GM23338 (cell line): Measurements from ENCODE around the gene TTC16. TPM values are rescaled to one million over a fixed set of nuclear protein-coding genes. Genes with fewer than 3 reads are reported as not detected.

ENCODE experiments used
- ATAC-seq: fragments of 200-7000 bp; cut with Tn5 transposase; 3 replicates; pipeline ENCODE4 v1.9.1; 2020
- DNase-seq: peaks from one replicate; pipeline ENCODE4 v3.0.0-alpha.2; 2015; ENCODE audit warnings: low spot score
- H2AFZ ChIP-seq: fragments of 200-600 bp; sonication (generic); 2 replicates; pipeline ENCODE4 v1.8.0; 2016; ENCODE audit warnings: antibody characterized with exemption, mild to moderate bottlenecking, moderate library complexity
- H3F3A ChIP-seq: fragments of 200-600 bp; sonication (generic); replicated peaks from 2 replicates; pipeline ENCODE4 v1.8.0; 2017; ENCODE audit warnings: antibody characterized with exemption, mixed run types, low read depth
- H3K27ac ChIP-seq: fragments of 200-600 bp; sonication (generic); 2 replicates; pipeline ENCODE4 v1.6.1; 2016; ENCODE audit warnings: low read depth
- H3K27me3 ChIP-seq: fragments of 200-600 bp; sonication (generic); 2 replicates; pipeline ENCODE4 v1.8.0; 2016; ENCODE audit warnings: mild to moderate bottlenecking, mixed run types, moderate library complexity; ENCODE audit not compliant: insufficient read depth
- H3K36me3 ChIP-seq: fragments of 200-600 bp; sonication (generic); 2 replicates; pipeline ENCODE4 v1.8.0; 2016; ENCODE audit warnings: mild to moderate bottlenecking; ENCODE audit not compliant: insufficient read depth
- H3K4me1 ChIP-seq: fragments of 200-600 bp; sonication (generic); 2 replicates; pipeline ENCODE4 v1.8.0; 2016; ENCODE audit warnings: mild to moderate bottlenecking, moderate library complexity; ENCODE audit not compliant: insufficient read depth
- H3K4me2 ChIP-seq: fragments of 200-600 bp; sonication (generic); 2 replicates; pipeline ENCODE4 v1.7.1; 2017; ENCODE audit warnings: mixed run types
- H3K4me3 ChIP-seq: fragments of 200-600 bp; sonication (generic); 2 replicates; pipeline ENCODE4 v1.6.1; 2016; ENCODE audit warnings: mixed run types
- H3K79me2 ChIP-seq: fragments of 200-600 bp; sonication (generic); replicated peaks from 2 replicates; pipeline ENCODE4 v1.8.0; 2017; ENCODE audit warnings: mild to moderate bottlenecking; ENCODE audit not compliant: insufficient read depth
- H3K9me2 ChIP-seq: fragments of 200-600 bp; sonication (generic); 2 replicates; pipeline ENCODE4 v1.8.0; 2017; ENCODE audit not compliant: insufficient read depth
- H4K20me1 ChIP-seq: fragments of 200-600 bp; sonication (generic); replicated peaks from 2 replicates; pipeline ENCODE4 v1.8.0; 2017; ENCODE audit warnings: mild to moderate bottlenecking; ENCODE audit not compliant: insufficient read depth
- H3K27ac Mint-ChIP-seq: 2 replicates; pipeline ENCODE4 v1.8.0; 2020; ENCODE audit warnings: inconsistent platforms, mild to moderate bottlenecking, moderate library complexity, mixed read lengths
- H3K27me3 Mint-ChIP-seq: 3 replicates; pipeline ENCODE4 v1.8.0; 2022; ENCODE audit warnings: low read depth, mild to moderate bottlenecking, moderate library complexity, mixed read lengths, inconsistent platforms; ENCODE audit not compliant: insufficient read depth, poor library complexity
- H3K36me3 Mint-ChIP-seq: 3 replicates; pipeline ENCODE4 v1.8.0; 2021; ENCODE audit warnings: low read depth, mild to moderate bottlenecking, inconsistent platforms, moderate library complexity, mixed read lengths
- H3K4me1 Mint-ChIP-seq: 3 replicates; pipeline ENCODE4 v1.8.0; 2020; ENCODE audit warnings: mild to moderate bottlenecking, inconsistent platforms, mixed read lengths
- H3K4me3 Mint-ChIP-seq: 3 replicates; pipeline ENCODE4 v1.8.0; 2021; ENCODE audit warnings: moderate library complexity, mild to moderate bottlenecking, inconsistent platforms, mixed read lengths
- H3K9me3 Mint-ChIP-seq: 3 replicates; pipeline ENCODE4 v1.8.0; 2020; ENCODE audit warnings: moderate library complexity, mild to moderate bottlenecking, inconsistent platforms, mixed read lengths
- CTCF ChIP-seq, 2 experiments: fragments of 200-600 bp in 1 of 2; sonication (generic) in 1 of 2; conservative IDR thresholded peaks; 2 replicates each; pipeline versions ENCODE4 v1.5.1 to v1.6.1; 2016 to 2017; ENCODE audit warnings: antibody characterized with exemption in 2 of 2, low read depth in 2 of 2, mild to moderate bottlenecking in 2 of 2, moderate library complexity in 1 of 2
- EZH2phosphoT487 ChIP-seq: fragments of 200-600 bp; sonication (generic); IDR thresholded peaks from one replicate; pipeline ENCODE4 v1.8.1; 2018; ENCODE audit warnings: antibody characterized with exemption; ENCODE audit not compliant: unreplicated experiment
- NANOG ChIP-seq: IDR thresholded peaks from 2 replicates; pipeline ENCODE4 v1.6.1; 2016; ENCODE audit warnings: antibody characterized with exemption, borderline replicate concordance
- REST ChIP-seq: IDR thresholded peaks from one replicate; pipeline ENCODE4 v1.6.1; 2018; ENCODE audit warnings: antibody characterized with exemption; ENCODE audit not compliant: unreplicated experiment
- ZNF114 ChIP-seq: fragments of 250-450 bp; sonication (Bioruptor Pico); IDR thresholded peaks from 2 replicates; pipeline ENCODE4 v1.5.0; 2020; ENCODE audit warnings: mild to moderate bottlenecking, moderate library complexity
- ZNF331 ChIP-seq: fragments of 250-450 bp; sonication (Bioruptor Pico); IDR thresholded peaks from 2 replicates; pipeline ENCODE4 v1.5.0; 2020; ENCODE audit warnings: low read depth, mild to moderate bottlenecking, moderate library complexity
- polyA plus RNA-seq: library from polyadenylated mRNA; unstranded; fragments of >200 nt; fragmentation: Nextera tagmentation; extraction: Ambion mirVana; gene quantifications from 2 replicates; pipeline ENCODE4 v1.2.1, GENCODE V29; 2016
- total RNA-seq: library from RNA; depleted of rRNA; stranded (reverse); fragments of >200 nt; shearing (Covaris generic); gene quantifications from 2 replicates; pipeline ENCODE4 v1.2.3, GENCODE V29; 2014

The TTC16 gene
- total and polyA plus RNA-seq, 2 experiments from 2014 or later: not detected

GRCh38 chr9:127730799-127731410, 15.0 kb downstream of the TTC16 start (continued):
- TF ChIP-seq REST: no peak
- no peak for TF ChIP-seq EZH2phosphoT487
- TF ChIP-seq CTCF (conservative IDR thresholded peaks at IDR 0.05; ENCODE audit: low read depth in 2 of 2): no peak
- no peak for TF ChIP-seq ZNF331
- TF ChIP-seq ZNF114 (CRISPR knock-in tag): no peak
- TF ChIP-seq NANOG: no peak

GRCh38 chr9:127731938-127732337, 16.1 kb downstream of the TTC16 start:
- Histone ChIP-seq H3K9me2 (no peaks in the 10 kb centered on the region), H3K4me3 (no peak overlapping the region), H3K27me3 (no peaks in the 10 kb centered on the region), H3F3A (no peaks in the 10 kb centered on the region), H3K4me1 (peaks cover 9% of the 10 kb centered on the region; the same call in 1 of the 2 replicates), H3K27ac (no peak overlapping the region), H3K36me3 (no peaks in the 10 kb centered on the region), H4K20me1 (no peaks in the 10 kb centered on the region), H3K4me2 (no peak overlapping the region), H3K79me2 (no peaks in the 10 kb centered on the region), H2AFZ (no peak overlapping the region)
- H3K27me3 Mint-ChIP-seq: peaks cover 11% of the 10 kb centered on the region
- no peak for TF ChIP-seq EZH2phosphoT487
- TF ChIP-seq CTCF (conservative IDR thresholded peaks at IDR 0.05; ENCODE audit: low read depth in 2 of 2): peak in 1 of 2 experiments; percentile 52; a peak in 2 of 4 replicates
- no peak for TF ChIP-seq ZNF114 (CRISPR knock-in tag)
- no peaks in the 10 kb centered on the region; the same call in 2 of the 3 replicates for H3K9me3 Mint-ChIP-seq
- no peak overlapping the region for H3K4me3 Mint-ChIP-seq
- peaks cover 11% of the 10 kb centered on the region for H3K4me1 Mint-ChIP-seq
- no peaks in the 10 kb centered on the region for H3K36me3 Mint-ChIP-seq
- no peak overlapping the region for H3K27ac Mint-ChIP-seq
- DNase-seq: no peak
- no peak for ATAC-seq
